Measurements from ENCODE around the gene HRC.

DNA sequence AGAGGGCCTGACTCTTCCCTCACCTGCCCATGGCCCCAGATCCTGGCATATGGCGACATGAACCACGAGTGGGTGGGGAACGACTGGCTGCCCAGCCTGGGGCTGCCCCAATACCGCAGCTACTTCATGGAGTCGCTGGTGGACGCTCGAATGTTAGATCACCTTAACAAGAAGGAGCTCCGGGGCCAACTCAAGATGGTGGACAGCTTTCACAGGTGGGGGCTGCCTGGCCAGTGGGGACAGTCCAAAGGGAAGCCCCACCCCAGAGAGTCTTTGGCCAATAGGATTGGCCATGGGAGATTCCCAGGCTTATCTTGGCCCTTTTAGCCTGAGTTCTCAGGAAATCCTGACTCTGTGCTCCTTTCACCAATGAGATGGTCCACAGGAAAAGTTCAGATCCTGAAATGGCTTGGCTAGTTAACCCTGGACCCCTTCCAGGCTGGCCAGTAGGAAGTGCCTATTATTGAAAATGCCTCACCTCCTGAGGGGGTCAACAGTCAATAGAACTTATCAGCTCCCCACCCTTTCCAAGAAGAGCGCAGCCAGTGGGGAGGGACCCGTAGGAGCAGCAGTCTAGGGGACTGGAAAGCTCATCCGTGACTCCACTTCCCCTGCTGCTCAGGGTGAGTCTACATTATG lies 7.0 kb downstream of the HRC start:
- TF ChIP-seq POLR2A (IDR thresholded peaks at IDR 0.05; ENCODE audit: low read length): no peak
- TF ChIP-seq GATA1 (IDR thresholded peaks at IDR 0.05; ENCODE audit: low read depth, low read length): no peak
